CD4-positive, CD25-positive, alpha-beta regulatory T cell (primary cell): ENCODE data around the gene GRIN2C. TPM values are rescaled to one million over a fixed set of nuclear protein-coding genes. Genes with fewer than 3 reads are reported as not detected.

Experiments
- ATAC-seq, 2 donors: fragments of 150-1000 bp; cut with Tn5 transposase; one replicate each; pipeline ENCODE4 v1.10.0; 2021; ENCODE audit warnings: low read depth in 2 of 2, moderate number of reproducible peaks in 2 of 2, moderate library complexity in 1 of 2
- DNase-seq, 3 donors: peaks; one replicate each; pipeline versions ENCODE4 v3.0.0 to v3.0.0-alpha.2; 2012 to 2022; ENCODE audit warnings: mixed read lengths in 1 of 3
- H3K27ac ChIP-seq: one replicate; pipeline ENCODE4 v1.7.0; 2013; ENCODE audit warnings: mild to moderate bottlenecking, low read length; ENCODE audit not compliant: insufficient read depth, poor library complexity, severe bottlenecking
- H3K27me3 ChIP-seq: one replicate; pipeline ENCODE4 v1.7.0; 2013; ENCODE audit warnings: low read length; ENCODE audit not compliant: control insufficient read depth, insufficient read depth
- H3K36me3 ChIP-seq: one replicate; pipeline ENCODE4 v1.7.0; 2013; ENCODE audit warnings: mild to moderate bottlenecking, low read length, moderate library complexity; ENCODE audit not compliant: control insufficient read depth, insufficient read depth
- H3K4me1 ChIP-seq: 2 replicates; pipeline ENCODE4 v1.7.0; 2013; ENCODE audit warnings: mild to moderate bottlenecking, low read length; ENCODE audit not compliant: insufficient read depth, control insufficient read depth, poor library complexity, severe bottlenecking
- H3K4me3 ChIP-seq: one replicate; pipeline ENCODE4 v1.7.0; 2013; ENCODE audit warnings: low read depth, mild to moderate bottlenecking, low read length, moderate library complexity
- H3K9me3 ChIP-seq, 2 experiments: 1 replicate in 1 of 2; 2 replicates in 1 of 2; pipeline ENCODE4 v1.7.0; 2013; ENCODE audit warnings: low read length in 2 of 2, mild to moderate bottlenecking in 1 of 2, moderate library complexity in 1 of 2; ENCODE audit not compliant: control insufficient read depth in 2 of 2
- H3K27ac Mint-ChIP-seq, 3 donors: one replicate each; pipeline ENCODE4 v1.8.0; 2020 to 2022; ENCODE audit warnings: mild to moderate bottlenecking in 3 of 3, mixed read lengths in 3 of 3, moderate library complexity in 2 of 3
- H3K27me3 Mint-ChIP-seq: one replicate; pipeline ENCODE4 v1.8.0; 2022; ENCODE audit warnings: mild to moderate bottlenecking, mixed read lengths
- H3K36me3 Mint-ChIP-seq: one replicate; pipeline ENCODE4 v1.8.0; 2020; ENCODE audit warnings: mixed read lengths
- H3K4me1 Mint-ChIP-seq, 4 donors: one replicate each; pipeline ENCODE4 v1.8.0; 2020 to 2022; ENCODE audit warnings: mixed read lengths in 4 of 4, mild to moderate bottlenecking in 1 of 4
- H3K4me3 Mint-ChIP-seq, 4 donors: one replicate each; pipeline ENCODE4 v1.8.0; 2020 to 2022; ENCODE audit warnings: mild to moderate bottlenecking in 4 of 4, mixed read lengths in 4 of 4, moderate library complexity in 3 of 4
- H3K9me3 Mint-ChIP-seq, 7 donors: one replicate each; pipeline ENCODE4 v1.8.0; 2020 to 2022; ENCODE audit warnings: mixed read lengths in 7 of 7, mild to moderate bottlenecking in 3 of 7, moderate library complexity in 2 of 7
- polyA plus RNA-seq, 4 donors: library from polyadenylated mRNA; unstranded; fragments of 300-500 nt; fragmentation: Illumina TruSeq; gene quantifications; one replicate each; pipeline ENCODE4 v1.2.3, GENCODE V29; 2021
- total RNA-seq: library from RNA; stranded (reverse); gene quantifications from one replicate; pipeline ENCODE4 v1.2.3, GENCODE V29; 2022

The GRIN2C gene
- total and polyA plus RNA-seq, 5 donors from 2014 or later = not detected

DNA sequence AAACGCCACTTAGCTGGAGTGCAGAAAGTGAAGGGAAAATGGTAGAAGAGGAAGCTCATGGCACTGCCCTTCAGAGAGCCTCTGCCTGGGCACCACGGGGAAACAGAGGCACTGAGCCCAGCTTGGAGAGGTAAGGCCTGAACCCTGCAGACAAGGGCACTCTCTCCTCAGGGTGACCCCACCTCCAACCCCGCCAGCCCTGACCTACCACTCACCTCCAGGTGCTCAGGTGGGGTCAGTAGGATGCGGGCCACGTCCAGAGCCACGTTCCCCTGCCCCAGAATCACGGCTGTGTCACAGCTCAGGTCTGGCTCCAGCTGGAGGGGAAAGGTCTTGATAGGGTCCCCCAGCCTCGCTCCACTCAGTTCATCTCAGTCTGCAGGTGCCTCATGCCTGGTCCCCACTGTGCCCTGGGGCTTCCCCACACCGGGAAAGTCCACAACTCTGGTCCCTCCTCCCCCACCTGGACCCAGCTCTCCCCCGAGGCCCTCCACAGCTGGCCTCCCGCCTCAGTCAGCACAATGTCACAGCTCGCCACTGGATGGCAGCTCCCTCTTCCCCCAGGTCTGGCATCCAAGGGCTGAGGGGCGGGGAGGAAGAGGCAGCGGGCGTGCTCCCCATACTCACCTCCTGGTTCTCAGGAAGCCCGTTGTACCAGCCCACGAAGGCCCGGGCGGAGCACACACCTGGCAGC is 6.0 kb upstream of the GRIN2C start:
- ATAC-seq = no peak
- Mint-ChIP-seq H3K36me3 (peaks cover 12% of the 10 kb centered on the region), H3K4me1 (peaks cover 0 to 17% (median 11%) of the 10 kb centered on the region in 4 donors), H3K9me3 (no peaks in the 10 kb centered on the region), H3K27me3 (peaks cover 10% of the 10 kb centered on the region), H3K4me3 (no peak overlapping the region), H3K27ac (no peak overlapping the region)
- no peaks in the 10 kb centered on the region for H3K27me3 ChIP-seq
- H3K27ac ChIP-seq = no peak overlapping the region
- H3K4me1 ChIP-seq = peaks cover 15% of the 10 kb centered on the region
- no peaks in the 10 kb centered on the region for H3K36me3 ChIP-seq
- DNase-seq = no peak
- H3K9me3 ChIP-seq = no peaks in the 10 kb centered on the region
- no peak overlapping the region for H3K4me3 ChIP-seq

DNA sequence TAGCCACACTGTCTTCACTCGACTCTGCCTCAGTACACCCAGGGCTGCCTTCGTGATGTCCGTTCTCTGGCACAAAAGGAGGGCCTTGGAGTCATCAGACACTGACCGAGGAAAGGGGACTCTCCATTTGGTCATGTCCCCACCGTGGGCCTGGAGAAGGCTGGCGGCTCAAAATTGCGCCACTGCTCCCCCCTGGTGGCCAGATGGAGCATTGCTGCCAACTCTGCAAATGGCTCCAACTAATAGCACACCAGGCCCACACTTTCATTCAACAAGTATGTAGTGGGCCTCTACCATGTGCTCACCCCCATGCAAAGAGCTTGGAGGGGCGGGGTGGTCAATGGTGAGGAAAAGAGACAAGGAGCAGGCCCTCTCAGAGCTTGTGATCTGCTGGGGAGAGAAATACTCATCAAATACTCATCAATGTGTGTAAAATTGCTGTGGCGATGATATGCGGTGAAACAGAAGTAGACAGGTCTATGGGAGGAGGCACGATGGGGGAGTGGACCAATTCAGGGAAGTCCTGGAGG is 5.2 kb upstream of the GRIN2C start:
- Histone ChIP-seq H3K4me3 (no peak overlapping the region), H3K27ac (no peak overlapping the region), H3K4me1 (peaks cover 22% of the 10 kb centered on the region), H3K36me3 (no peaks in the 10 kb centered on the region), H3K27me3 (no peaks in the 10 kb centered on the region), H3K9me3 (no peaks in the 10 kb centered on the region)
- H3K36me3 Mint-ChIP-seq = peaks cover 12% of the 10 kb centered on the region
- peaks cover 0 to 1% (median 0%) of the 10 kb centered on the region in 7 donors for H3K9me3 Mint-ChIP-seq
- peak overlapping the region in 2 of 4 donors; percentile 28 to 44 for H3K4me3 Mint-ChIP-seq
- peaks cover 0 to 21% (median 11%) of the 10 kb centered on the region in 4 donors for H3K4me1 Mint-ChIP-seq
- peaks cover 14% of the 10 kb centered on the region for H3K27me3 Mint-ChIP-seq
- no peak overlapping the region for H3K27ac Mint-ChIP-seq
- peak; percentile 51 to 69 (median 63) for DNase-seq
- peak; percentile 51 to 52 for ATAC-seq

DNA sequence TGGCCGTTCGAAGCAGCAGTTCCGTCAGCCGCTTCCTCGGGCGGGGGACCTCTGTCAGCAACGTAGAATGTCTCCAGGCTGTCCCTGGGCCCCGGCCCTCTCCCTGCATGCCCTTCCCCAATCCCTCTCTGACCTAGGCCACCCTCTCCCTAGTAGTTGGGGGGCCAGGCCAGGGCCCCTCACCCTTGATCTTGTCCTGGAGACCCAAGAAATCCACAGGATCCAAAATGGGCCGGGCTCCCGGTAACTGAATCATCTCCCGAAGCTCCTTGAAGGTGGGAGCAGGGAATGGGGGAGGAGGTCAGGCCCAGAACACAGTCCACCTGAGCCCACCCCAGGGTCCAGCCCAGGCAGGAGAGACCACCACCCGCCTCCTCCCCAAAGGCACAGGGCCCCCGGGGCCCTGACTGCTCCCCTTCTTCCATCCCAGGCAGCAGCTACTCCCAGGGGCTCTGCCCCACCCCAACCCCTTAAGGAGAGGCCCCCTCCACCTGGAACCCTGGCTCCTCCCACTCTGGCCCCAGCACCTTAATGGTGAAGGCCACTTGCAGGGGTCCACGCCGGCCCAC is 4.7 kb upstream of the GRIN2C start:
- no peak for ATAC-seq
- no peaks in the 10 kb centered on the region for H3K9me3 ChIP-seq
- no peaks in the 10 kb centered on the region for H3K36me3 ChIP-seq
- H3K4me1 Mint-ChIP-seq = peaks cover 0 to 18% (median 9%) of the 10 kb centered on the region in 4 donors
- H3K27ac Mint-ChIP-seq = no peak overlapping the region
- H3K36me3 Mint-ChIP-seq = peaks cover 12% of the 10 kb centered on the region
- peaks cover 15% of the 10 kb centered on the region for H3K27me3 Mint-ChIP-seq
- no peak overlapping the region for H3K4me3 ChIP-seq
- no peaks in the 10 kb centered on the region for H3K27me3 ChIP-seq
- peaks cover 27% of the 10 kb centered on the region for H3K4me1 ChIP-seq
- peaks cover 0 to 1% (median 0%) of the 10 kb centered on the region in 7 donors for H3K9me3 Mint-ChIP-seq
- no peak for DNase-seq
- H3K4me3 Mint-ChIP-seq = peak overlapping the region in 1 of 4 donors; percentile 44
- H3K27ac ChIP-seq = no peak overlapping the region

- Histone ChIP-seq H3K27me3 (peaks cover 1% of the 10 kb centered on the region), H3K36me3 (no peaks in the 10 kb centered on the region), H3K4me3 (no peak overlapping the region), H3K27ac (no peak overlapping the region), H3K4me1 (peaks cover 29% of the 10 kb centered on the region), H3K9me3 (no peaks in the 10 kb centered on the region)
- no peak overlapping the region for H3K4me3 Mint-ChIP-seq
- H3K36me3 Mint-ChIP-seq = peaks cover 9% of the 10 kb centered on the region
- peaks cover 0 to 1% (median 0%) of the 10 kb centered on the region in 7 donors for H3K9me3 Mint-ChIP-seq
- peaks cover 22% of the 10 kb centered on the region for H3K27me3 Mint-ChIP-seq
- H3K4me1 Mint-ChIP-seq = peaks cover 0 to 22% (median 9%) of the 10 kb centered on the region in 4 donors
- no peak for ATAC-seq
- H3K27ac Mint-ChIP-seq = no peak overlapping the region
- DNase-seq = no peak
These were observed 4.0 kb upstream of the GRIN2C start for GRCh38 chr17:74863420-74864296.

DNA sequence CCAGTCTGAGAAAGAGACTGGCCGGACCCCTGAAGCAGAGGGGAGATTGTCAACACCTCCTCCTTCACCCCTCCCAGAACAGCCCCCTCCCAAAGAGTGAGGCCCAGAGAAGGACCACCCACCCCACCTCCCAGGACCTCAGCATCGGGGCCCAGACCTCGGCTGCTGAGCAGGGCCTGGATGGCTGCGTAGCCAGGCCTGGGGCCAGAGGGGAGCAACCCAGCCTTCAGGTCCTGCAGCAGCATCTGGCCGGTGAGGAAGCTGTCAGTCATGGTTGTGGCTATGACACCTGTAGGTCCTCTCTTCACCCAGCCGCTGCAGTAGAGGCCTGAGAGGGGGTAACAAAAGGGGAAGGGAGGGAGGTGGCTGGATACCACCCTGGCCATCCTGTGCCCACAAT is 3.2 kb upstream of the GRIN2C start:
- no peaks in the 10 kb centered on the region for H3K9me3 ChIP-seq
- Mint-ChIP-seq H3K4me3 (no peak overlapping the region), H3K36me3 (peaks cover 5% of the 10 kb centered on the region), H3K27ac (no peak overlapping the region), H3K4me1 (peaks cover 0 to 24% (median 9%) of the 10 kb centered on the region in 4 donors), H3K9me3 (peaks cover 0 to 1% (median 0%) of the 10 kb centered on the region in 7 donors), H3K27me3 (peaks cover 27% of the 10 kb centered on the region)
- peaks cover 3% of the 10 kb centered on the region for H3K27me3 ChIP-seq
- ATAC-seq (no peak), DNase-seq (no peak)
- no peak overlapping the region for H3K4me3 ChIP-seq
- no peaks in the 10 kb centered on the region for H3K36me3 ChIP-seq
- H3K4me1 ChIP-seq = peaks cover 29% of the 10 kb centered on the region
- no peak overlapping the region for H3K27ac ChIP-seq

GRCh38 chr17:74862108-74862901 is 2.6 kb upstream of the GRIN2C start:
- H3K9me3 Mint-ChIP-seq = peaks cover 0 to 1% (median 0%) of the 10 kb centered on the region in 7 donors
- H3K27ac ChIP-seq = no peak overlapping the region
- no peak overlapping the region for H3K4me3 ChIP-seq
- peaks cover 5% of the 10 kb centered on the region for H3K36me3 Mint-ChIP-seq
- H3K9me3 ChIP-seq = no peaks in the 10 kb centered on the region
- DNase-seq (peak; percentile 49 to 60 (median 55)), ATAC-seq (peak; percentile 45 to 46)
- H3K27me3 Mint-ChIP-seq = peaks cover 33% of the 10 kb centered on the region
- no peaks in the 10 kb centered on the region for H3K36me3 ChIP-seq
- peaks cover 7% of the 10 kb centered on the region for H3K27me3 ChIP-seq
- peaks cover 0 to 24% (median 9%) of the 10 kb centered on the region in 4 donors for H3K4me1 Mint-ChIP-seq
- no peak overlapping the region for H3K27ac Mint-ChIP-seq
- peaks cover 29% of the 10 kb centered on the region for H3K4me1 ChIP-seq
- peak overlapping the region; percentile 21 to 54 (median 27) for H3K4me3 Mint-ChIP-seq

- Histone ChIP-seq H3K4me3 (no peak overlapping the region), H3K27me3 (peaks cover 11% of the 10 kb centered on the region)
These were observed 2.0 kb upstream of the GRIN2C start for GRCh38 chr17:74861662-74862107.

More at GRCh38 chr17:74861662-74862107, 2.0 kb upstream of the GRIN2C start:
- Mint-ChIP-seq H3K4me3 (peak overlapping the region in 3 of 4 donors; percentile 25 to 54 (median 29)), H3K4me1 (peaks cover 0 to 24% (median 9%) of the 10 kb centered on the region in 4 donors), H3K36me3 (peaks cover 5% of the 10 kb centered on the region), H3K9me3 (peaks cover 0 to 1% (median 0%) of the 10 kb centered on the region in 7 donors), H3K27me3 (peaks cover 39% of the 10 kb centered on the region), H3K27ac (no peak overlapping the region)
- Histone ChIP-seq H3K27ac (no peak overlapping the region), H3K36me3 (no peaks in the 10 kb centered on the region), H3K4me1 (peaks cover 29% of the 10 kb centered on the region), H3K9me3 (no peaks in the 10 kb centered on the region)
- DNase-seq (no peak), ATAC-seq (no peak)
